ENCODE data around the gene MUCL3.
"Not testable (repeated sequence)": the region's sequence is repeated elsewhere in the genome, so short reads cannot be mapped to it uniquely, and the experiment has no call there.

MUCL3 gene

DNA sequence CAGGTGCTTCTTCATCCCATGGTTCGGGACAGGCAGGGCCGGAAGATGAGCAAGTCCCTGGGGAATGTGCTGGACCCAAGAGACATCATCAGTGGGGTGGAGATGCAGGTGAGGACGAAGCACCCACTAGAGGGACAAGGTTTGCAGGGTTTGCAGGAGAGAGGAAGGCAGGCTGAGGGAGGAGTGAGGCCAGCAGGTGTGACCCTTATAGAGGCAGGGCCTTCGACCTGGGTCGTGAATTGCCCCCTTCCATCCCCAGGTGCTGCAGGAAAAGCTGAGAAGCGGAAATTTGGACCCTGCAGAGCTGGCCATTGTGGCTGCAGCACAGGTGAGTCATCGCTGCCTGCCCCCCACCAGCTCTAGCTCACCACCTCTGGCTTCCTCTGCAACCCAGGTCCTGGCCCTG, 18.3 kb upstream of the MUCL3 start:
- Histone ChIP-seq H3K9me3 (ENCODE audit: control insufficient read depth in 1 of 2, low read length in 2 of 2) (no peaks in the 10 kb centered on the region), H3K9ac (ENCODE audit: low read depth in 1 of 2, low read length in 2 of 2) (no peak overlapping the region), H3K27ac (ENCODE audit: low read depth, low read length) (no peak overlapping the region), H3K36me3 (ENCODE audit: control insufficient read depth in 1 of 2, insufficient read depth in 2 of 2, low read length in 2 of 2) (peaks cover 46 to 82% of the 10 kb centered on the region in 2 donors), H3K4me3 (ENCODE audit: low read depth in 1 of 2, low read length in 2 of 2) (no peak overlapping the region), H3K27me3 (ENCODE audit: control insufficient read depth in 1 of 2, insufficient read depth in 2 of 2, low read length in 2 of 2) (no peaks in the 10 kb centered on the region), H3K4me1 (ENCODE audit: control insufficient read depth in 1 of 2, insufficient read depth in 2 of 2, low read length in 2 of 2) (no peaks in the 10 kb centered on the region)

DNA sequence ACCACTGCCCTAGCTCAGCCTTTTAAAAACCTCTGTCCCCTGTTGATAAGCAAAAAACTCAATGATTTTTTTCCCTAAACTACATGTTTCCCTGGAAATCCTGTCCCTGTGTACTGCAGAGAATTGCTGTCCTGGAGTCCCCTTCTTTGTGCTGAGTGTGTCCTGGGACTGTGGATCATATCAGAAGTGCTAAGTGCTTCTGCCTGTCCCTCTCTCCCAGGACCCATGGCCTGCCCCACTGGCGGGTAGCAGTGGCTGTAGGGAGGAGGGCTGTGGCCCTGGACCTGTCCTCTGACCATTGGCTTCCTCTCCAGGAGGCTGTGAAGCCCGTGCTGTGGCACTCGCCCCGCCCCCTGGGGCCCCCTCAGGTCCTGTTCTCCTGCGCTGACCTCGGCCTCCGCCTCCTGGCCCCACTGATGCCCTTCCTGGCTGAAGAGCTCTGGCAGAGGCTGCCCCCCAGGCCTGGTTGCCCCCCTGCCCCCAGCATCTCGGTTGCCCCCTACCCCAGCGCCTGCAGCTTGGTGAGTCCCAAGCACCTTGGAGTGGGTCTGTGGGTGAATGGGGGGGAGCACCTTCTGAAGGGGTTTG, 16.6 kb upstream of the MUCL3 start:
- H3K4me1 ChIP-seq (ENCODE audit: control insufficient read depth in 1 of 2, insufficient read depth in 2 of 2, low read length in 2 of 2); H3K9me3 ChIP-seq (ENCODE audit: control insufficient read depth in 1 of 2, low read length in 2 of 2); H3K9ac ChIP-seq (ENCODE audit: low read depth in 1 of 2, low read length in 2 of 2); H3K4me3 ChIP-seq (ENCODE audit: low read depth in 1 of 2, low read length in 2 of 2); H3K27ac ChIP-seq (ENCODE audit: low read depth, low read length); H3K27me3 ChIP-seq (ENCODE audit: control insufficient read depth in 1 of 2, insufficient read depth in 2 of 2, low read length in 2 of 2): not testable (repeated sequence)
- peaks cover 41 to 70% of the 10 kb centered on the region in 2 donors for H3K36me3 ChIP-seq (ENCODE audit: control insufficient read depth in 1 of 2, insufficient read depth in 2 of 2, low read length in 2 of 2)

DNA sequence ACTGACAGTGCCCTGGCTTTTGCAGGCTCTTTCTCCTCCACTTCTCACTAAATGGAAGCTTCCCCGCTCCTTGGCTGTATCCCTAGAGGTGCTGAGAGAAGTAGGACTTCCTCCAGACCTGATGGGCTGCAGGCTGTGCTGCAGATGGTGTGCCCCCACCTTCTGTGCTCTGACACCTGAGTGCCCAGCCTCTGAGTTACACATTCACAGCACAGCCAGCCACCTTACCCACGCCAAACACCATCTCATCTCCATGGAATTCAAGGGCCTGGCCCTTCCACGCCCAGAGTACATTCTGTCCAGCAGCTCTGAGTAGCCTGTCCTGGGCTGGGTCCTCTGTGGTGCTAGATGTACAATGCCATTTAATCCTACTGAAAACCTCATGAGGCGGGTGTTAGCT, 14.1 kb upstream of the MUCL3 start:
- no peak overlapping the region for H3K9ac ChIP-seq (ENCODE audit: low read depth in 1 of 2, low read length in 2 of 2)
- H3K27me3 ChIP-seq (ENCODE audit: control insufficient read depth in 1 of 2, insufficient read depth in 2 of 2, low read length in 2 of 2) = no peaks in the 10 kb centered on the region
- no peak overlapping the region for H3K4me3 ChIP-seq (ENCODE audit: low read depth in 1 of 2, low read length in 2 of 2)
- peaks cover 4 to 6% of the 10 kb centered on the region in 2 donors for H3K9me3 ChIP-seq (ENCODE audit: control insufficient read depth in 1 of 2, low read length in 2 of 2)
- H3K27ac ChIP-seq (ENCODE audit: low read depth, low read length) = no peak overlapping the region
- H3K4me1 ChIP-seq (ENCODE audit: control insufficient read depth in 1 of 2, insufficient read depth in 2 of 2, low read length in 2 of 2) = no peaks in the 10 kb centered on the region
- peaks cover 19 to 46% of the 10 kb centered on the region in 2 donors for H3K36me3 ChIP-seq (ENCODE audit: control insufficient read depth in 1 of 2, insufficient read depth in 2 of 2, low read length in 2 of 2)

DNA sequence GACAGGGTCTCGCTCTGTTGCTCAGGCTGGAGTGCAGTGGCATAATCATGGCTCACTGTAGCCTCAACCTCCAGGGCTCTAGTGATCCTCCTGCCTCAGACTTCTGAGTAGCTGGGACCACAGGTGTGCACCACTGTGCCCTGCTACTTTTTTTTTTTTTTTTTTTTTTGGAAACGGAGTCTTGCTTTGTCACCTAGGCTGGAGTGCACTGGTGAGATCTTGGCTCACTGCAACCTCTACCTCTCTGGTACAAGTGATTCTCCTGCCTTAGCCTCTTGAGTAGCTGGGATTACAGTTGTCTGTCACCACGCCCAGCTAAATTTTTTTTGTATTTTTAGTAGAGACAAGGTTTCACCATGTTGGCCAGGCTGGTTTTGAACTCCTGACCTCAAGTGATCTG, 13.7 kb upstream of the MUCL3 start:
- H3K36me3 ChIP-seq (ENCODE audit: control insufficient read depth in 1 of 2, insufficient read depth in 2 of 2, low read length in 2 of 2) = peaks cover 15 to 42% of the 10 kb centered on the region in 2 donors
- not testable (repeated sequence) for H3K27me3 ChIP-seq (ENCODE audit: control insufficient read depth in 1 of 2, insufficient read depth in 2 of 2, low read length in 2 of 2); H3K27ac ChIP-seq (ENCODE audit: low read depth, low read length); H3K4me3 ChIP-seq (ENCODE audit: low read depth in 1 of 2, low read length in 2 of 2); H3K4me1 ChIP-seq (ENCODE audit: control insufficient read depth in 1 of 2, insufficient read depth in 2 of 2, low read length in 2 of 2); H3K9me3 ChIP-seq (ENCODE audit: control insufficient read depth in 1 of 2, low read length in 2 of 2); H3K9ac ChIP-seq (ENCODE audit: low read depth in 1 of 2, low read length in 2 of 2)

DNA sequence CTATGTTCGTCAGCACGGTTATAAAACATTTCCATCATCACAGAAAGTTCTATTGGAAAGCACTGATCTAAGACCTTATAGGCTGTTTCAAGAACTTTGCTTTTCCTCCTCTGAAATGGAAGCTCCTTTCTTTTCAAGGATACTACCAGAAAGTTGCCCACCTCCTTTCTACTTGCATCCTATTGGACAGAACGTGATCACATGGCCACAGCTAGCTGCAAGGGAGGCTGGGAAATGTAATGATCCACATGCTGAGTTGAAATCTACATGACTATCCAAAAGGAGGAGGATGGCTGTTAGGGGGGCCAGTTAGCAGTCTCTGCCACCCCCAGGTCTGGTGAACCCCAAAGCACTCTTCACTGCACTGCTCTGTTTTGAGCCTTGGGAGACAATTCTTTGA, 12.1 kb upstream of the MUCL3 start:
- H3K27ac ChIP-seq (ENCODE audit: low read depth, low read length) = no peak overlapping the region
- peaks cover 3 to 29% of the 10 kb centered on the region in 2 donors for H3K36me3 ChIP-seq (ENCODE audit: control insufficient read depth in 1 of 2, insufficient read depth in 2 of 2, low read length in 2 of 2)

DNA sequence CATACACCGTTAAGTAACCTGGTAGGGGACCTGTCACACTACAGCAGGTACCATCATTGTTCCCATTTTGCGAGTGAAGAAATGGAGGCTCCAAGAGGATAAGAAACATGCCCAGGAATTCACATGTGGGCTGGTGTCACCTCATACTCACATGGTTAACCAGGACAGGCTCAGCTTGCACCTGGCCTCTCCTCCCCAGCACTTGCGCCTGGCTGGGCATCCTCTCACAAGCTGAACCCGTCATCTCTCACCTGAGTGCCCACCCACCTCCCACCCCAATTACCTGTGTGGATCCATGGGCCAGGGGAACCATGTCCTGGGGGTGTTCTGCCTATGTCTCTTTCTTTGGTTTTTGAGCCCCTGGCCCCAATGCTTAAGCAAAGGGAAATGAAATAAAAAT, 10.3 kb upstream of the MUCL3 start:
- Histone ChIP-seq H3K27me3 (ENCODE audit: control insufficient read depth in 1 of 2, insufficient read depth in 2 of 2, low read length in 2 of 2) (no peaks in the 10 kb centered on the region), H3K9me3 (ENCODE audit: control insufficient read depth in 1 of 2, low read length in 2 of 2) (peaks cover 4 to 6% of the 10 kb centered on the region in 2 donors), H3K4me3 (ENCODE audit: low read depth in 1 of 2, low read length in 2 of 2) (no peak overlapping the region), H3K4me1 (ENCODE audit: control insufficient read depth in 1 of 2, insufficient read depth in 2 of 2, low read length in 2 of 2) (peaks cover 7% of the 10 kb centered on the region in 2 donors), H3K27ac (ENCODE audit: low read depth, low read length) (no peak overlapping the region), H3K36me3 (ENCODE audit: control insufficient read depth in 1 of 2, insufficient read depth in 2 of 2, low read length in 2 of 2) (peaks cover 3 to 14% of the 10 kb centered on the region in 2 donors), H3K9ac (ENCODE audit: low read depth in 1 of 2, low read length in 2 of 2) (no peak overlapping the region)

More for the DNA sequence above, 12.1 kb upstream of the MUCL3 start:
- Histone ChIP-seq H3K9ac (ENCODE audit: low read depth in 1 of 2, low read length in 2 of 2) (no peak overlapping the region), H3K27me3 (ENCODE audit: control insufficient read depth in 1 of 2, insufficient read depth in 2 of 2, low read length in 2 of 2) (no peaks in the 10 kb centered on the region), H3K9me3 (ENCODE audit: control insufficient read depth in 1 of 2, low read length in 2 of 2) (peaks cover 4 to 6% of the 10 kb centered on the region in 2 donors), H3K4me1 (ENCODE audit: control insufficient read depth in 1 of 2, insufficient read depth in 2 of 2, low read length in 2 of 2) (peaks cover 7% of the 10 kb centered on the region in 2 donors), H3K4me3 (ENCODE audit: low read depth in 1 of 2, low read length in 2 of 2) (no peak overlapping the region)

DNA sequence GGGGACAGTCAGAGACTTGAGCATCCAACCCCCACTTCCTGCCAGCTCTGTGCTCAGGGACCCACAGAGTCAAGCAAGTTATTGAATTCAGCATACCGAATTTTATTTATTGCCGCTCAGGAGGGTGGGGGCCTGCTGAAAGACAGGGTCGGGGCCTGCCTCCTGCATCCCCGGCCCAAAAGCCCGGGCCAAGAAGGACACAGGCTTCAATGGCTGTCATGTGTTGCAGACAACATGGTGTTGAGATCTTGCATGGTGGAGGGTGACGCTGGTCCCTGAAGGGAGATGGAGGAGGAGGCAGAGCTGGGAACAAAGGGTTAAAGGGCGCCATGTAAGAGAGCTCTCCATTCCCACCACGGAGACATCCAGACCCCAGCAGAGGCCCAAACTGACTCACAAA, 9.5 kb upstream of the MUCL3 start:
- Histone ChIP-seq H3K36me3 (ENCODE audit: control insufficient read depth in 1 of 2, insufficient read depth in 2 of 2, low read length in 2 of 2) (peaks cover 3 to 6% of the 10 kb centered on the region in 2 donors), H3K9me3 (ENCODE audit: control insufficient read depth in 1 of 2, low read length in 2 of 2) (peaks cover 4 to 6% of the 10 kb centered on the region in 2 donors), H3K27me3 (ENCODE audit: control insufficient read depth in 1 of 2, insufficient read depth in 2 of 2, low read length in 2 of 2) (no peaks in the 10 kb centered on the region), H3K27ac (ENCODE audit: low read depth, low read length) (no peak overlapping the region), H3K9ac (ENCODE audit: low read depth in 1 of 2, low read length in 2 of 2) (no peak overlapping the region), H3K4me1 (ENCODE audit: control insufficient read depth in 1 of 2, insufficient read depth in 2 of 2, low read length in 2 of 2) (peaks cover 7% of the 10 kb centered on the region in 2 donors), H3K4me3 (ENCODE audit: low read depth in 1 of 2, low read length in 2 of 2) (no peak overlapping the region)

DNA sequence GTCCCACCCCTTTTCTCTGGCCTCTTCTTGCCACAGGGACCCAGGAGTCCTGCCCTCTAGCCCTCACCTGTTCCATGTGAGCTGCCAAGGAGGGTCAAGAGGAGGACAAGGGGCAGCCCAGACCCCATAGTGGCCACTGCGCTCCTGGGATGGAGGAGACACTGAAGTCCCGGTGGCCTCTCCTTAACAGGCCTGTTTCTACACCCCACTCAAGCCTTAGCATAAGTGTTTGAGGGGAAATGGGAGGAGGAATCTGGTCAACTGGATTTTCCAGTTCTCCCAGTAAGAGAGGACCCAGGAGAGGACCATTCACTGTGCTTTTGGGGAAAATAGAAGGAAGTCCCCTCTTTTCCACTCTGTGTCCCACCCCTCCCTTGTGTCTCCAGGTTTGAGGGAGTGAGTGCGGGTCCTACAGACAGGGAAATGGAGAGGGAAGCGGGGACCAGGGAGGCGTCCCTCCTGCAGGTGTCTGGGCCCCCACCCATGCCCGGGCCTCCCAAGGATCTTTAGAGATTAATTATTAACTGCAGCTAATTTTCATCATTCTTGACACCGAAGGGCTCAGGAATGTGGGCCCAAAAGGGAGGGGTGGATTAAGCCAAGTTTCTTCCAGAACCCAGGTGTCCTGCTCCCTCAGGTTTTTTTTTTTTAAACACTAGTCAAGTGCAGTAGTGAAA, 8.7 kb upstream of the MUCL3 start, which contains the start of gene SFTA2:
SFTA2 (minus strand) TSS at position 202 of the 677 bp plus-strand sequence; CDS start at position 128, 74 bp downstream.
- no peak within 1 kb of the TSS for H3K27ac ChIP-seq (ENCODE audit: low read depth, low read length)

DNA sequence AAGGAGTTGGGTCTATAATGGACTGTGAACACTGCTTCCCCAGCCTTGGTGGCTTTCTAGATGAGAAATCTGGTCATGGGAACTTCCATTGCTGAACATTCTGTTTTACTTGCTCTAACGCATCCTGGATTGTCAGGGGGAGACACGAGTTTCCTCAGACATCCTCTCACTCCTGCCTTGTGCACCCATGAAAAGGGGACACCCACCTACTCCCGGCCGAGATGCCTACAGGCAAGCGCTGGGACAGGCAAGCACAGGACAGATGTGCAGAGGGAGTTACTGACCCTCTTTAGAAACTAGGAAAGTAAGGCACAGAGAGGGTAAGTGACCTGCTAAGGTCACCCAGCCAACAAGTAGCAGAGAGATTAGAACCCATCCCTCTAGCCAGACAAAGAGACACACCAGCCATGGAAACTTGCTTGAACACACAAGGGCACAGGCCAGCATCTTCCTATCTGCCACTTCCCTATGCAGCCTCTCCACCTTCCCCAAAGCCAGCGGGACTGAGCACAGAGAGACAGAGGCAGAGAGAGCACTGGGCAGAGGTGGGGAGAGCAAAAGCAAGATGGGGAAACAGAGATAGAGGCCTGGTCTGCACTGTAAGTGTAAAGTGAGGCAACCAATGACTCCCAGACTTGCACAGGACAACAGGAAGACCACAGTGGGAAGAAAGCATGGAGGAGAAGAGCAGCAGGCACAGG, 8.0 kb upstream of the MUCL3 start:
- Histone ChIP-seq H3K4me1 (ENCODE audit: control insufficient read depth in 1 of 2, insufficient read depth in 2 of 2, low read length in 2 of 2) (peaks cover 7% of the 10 kb centered on the region in 2 donors), H3K9me3 (ENCODE audit: control insufficient read depth in 1 of 2, low read length in 2 of 2) (peaks cover 4 to 6% of the 10 kb centered on the region in 2 donors), H3K27me3 (ENCODE audit: control insufficient read depth in 1 of 2, insufficient read depth in 2 of 2, low read length in 2 of 2) (no peaks in the 10 kb centered on the region), H3K27ac (ENCODE audit: low read depth, low read length) (no peak overlapping the region), H3K36me3 (ENCODE audit: control insufficient read depth in 1 of 2, insufficient read depth in 2 of 2, low read length in 2 of 2) (no peaks in the 10 kb centered on the region), H3K9ac (ENCODE audit: low read depth in 1 of 2, low read length in 2 of 2) (no peak overlapping the region), H3K4me3 (ENCODE audit: low read depth in 1 of 2, low read length in 2 of 2) (no peak overlapping the region)

More for the DNA sequence above, 8.7 kb upstream of the MUCL3 start, which contains the start of gene SFTA2:
- Histone ChIP-seq H3K36me3 (ENCODE audit: control insufficient read depth in 1 of 2, insufficient read depth in 2 of 2, low read length in 2 of 2) (no peaks in the 10 kb centered on the region), H3K4me1 (ENCODE audit: control insufficient read depth in 1 of 2, insufficient read depth in 2 of 2, low read length in 2 of 2) (peaks cover 7% of the 10 kb centered on the region in 2 donors), H3K27me3 (ENCODE audit: control insufficient read depth in 1 of 2, insufficient read depth in 2 of 2, low read length in 2 of 2) (no peaks in the 10 kb centered on the region), H3K9ac (ENCODE audit: low read depth in 1 of 2, low read length in 2 of 2) (no peak within 1 kb of the TSS), H3K4me3 (ENCODE audit: low read depth in 1 of 2, low read length in 2 of 2) (no peak within 1 kb of the TSS), H3K9me3 (ENCODE audit: control insufficient read depth in 1 of 2, low read length in 2 of 2) (peaks cover 4 to 6% of the 10 kb centered on the region in 2 donors)

DNA sequence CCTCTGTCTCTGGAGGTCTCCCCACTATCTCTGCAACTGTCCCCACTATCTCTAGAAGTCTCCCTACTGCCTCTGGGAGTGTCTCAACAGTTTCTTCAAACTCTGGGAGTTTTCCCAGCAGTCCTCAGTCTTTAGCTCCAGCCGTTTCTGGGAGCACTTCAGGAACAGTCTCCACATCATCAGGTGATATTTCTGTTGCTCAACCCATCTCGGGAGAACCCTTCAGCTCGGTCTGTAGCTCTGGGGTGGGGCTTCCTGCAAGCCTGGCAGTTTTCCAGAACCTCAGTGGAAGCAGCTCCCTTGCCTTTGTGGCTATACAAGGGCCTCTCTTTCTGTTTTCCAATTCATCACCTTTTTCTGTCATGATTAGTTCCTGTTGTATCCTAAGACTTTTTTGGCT, 5.8 kb upstream of the MUCL3 start:
- Histone ChIP-seq H3K36me3 (ENCODE audit: control insufficient read depth in 1 of 2, insufficient read depth in 2 of 2, low read length in 2 of 2) (no peaks in the 10 kb centered on the region), H3K9me3 (ENCODE audit: control insufficient read depth in 1 of 2, low read length in 2 of 2) (no peaks in the 10 kb centered on the region), H3K27me3 (ENCODE audit: control insufficient read depth in 1 of 2, insufficient read depth in 2 of 2, low read length in 2 of 2) (no peaks in the 10 kb centered on the region), H3K9ac (ENCODE audit: low read depth in 1 of 2, low read length in 2 of 2) (no peak overlapping the region), H3K27ac (ENCODE audit: low read depth, low read length) (no peak overlapping the region), H3K4me1 (ENCODE audit: control insufficient read depth in 1 of 2, insufficient read depth in 2 of 2, low read length in 2 of 2) (peaks cover 7 to 15% of the 10 kb centered on the region in 2 donors), H3K4me3 (ENCODE audit: low read depth in 1 of 2, low read length in 2 of 2) (no peak overlapping the region)
